HCT116 (cell line): ENCODE results near the gene GGT6. TPM values are rescaled to one million over a fixed set of nuclear protein-coding genes. Genes with fewer than 3 reads are reported as not detected.

ENCODE experiments used
- ATAC-seq: fragments of 200-7000 bp; cut with Tn5 transposase; 2 replicates; pipeline ENCODE4 v1.9.1; 2020; ENCODE audit warnings: mild to moderate bottlenecking, moderate library complexity
- BruUV-seq: library from RNA; stranded (reverse); fragments of 400-500 nt; replicated peaks from 2 replicates; lab custom pipeline; 2021; lab: Mats Ljungman, UMichigan
- CTCF ChIA-PET: fragments of 300-600 bp; sonication (Branson Sonifier 250); formaldehyde crosslinking; loops from one replicate; lab custom pipeline; 2021; ENCODE audit warnings: antibody characterized with exemption; lab: Charles Lee
- POLR2A ChIA-PET: fragments of 300-600, 350-600 bp; sonication (Branson Sonifier 250); formaldehyde crosslinking; loops from one replicate; lab custom pipeline; 2021; ENCODE audit warnings: antibody characterized with exemption; lab: Charles Lee
- RAD21 ChIA-PET, 2 experiments: fragments of 300-600 bp; sonication (Branson Sonifier 250); formaldehyde crosslinking; loops; one replicate each; lab custom pipeline; 2023; ENCODE audit warnings: low total read pairs in 2 of 2; ENCODE audit not compliant: uncharacterized antibody in 2 of 2, unreplicated experiment in 2 of 2, low non-redundant PET in 1 of 2; lab: Charles Lee
- DNase-seq: peaks from one replicate; pipeline ENCODE4 v3.0.0-alpha.2; 2010; ENCODE audit warnings: low read depth, low spot score
- H2AFZ ChIP-seq: fragments of 200-600 bp; shearing (Covaris generic), sonication (generic); 2 replicates; pipeline ENCODE4 v1.6.1; 2017; ENCODE audit warnings: low read depth, mixed run types, mixed read lengths, antibody characterized with exemption, low read length; ENCODE audit not compliant: poor library complexity, severe bottlenecking
- H3K27ac ChIP-seq: 2 replicates; pipeline ENCODE4 v1.5.1; 2012; ENCODE audit warnings: low read depth, low read length
- H3K27me3 ChIP-seq: fragments of 200-600 bp; sonication (generic); 2 replicates; pipeline ENCODE4 v1.6.1; 2016; ENCODE audit warnings: mixed run types, low read length, mixed read lengths; ENCODE audit not compliant: insufficient read depth
- H3K36me3 ChIP-seq, 2 experiments: fragments of 200-500 bp in 1 of 2; fragments of 200-600 bp in 1 of 2; sonication (Bioruptor generic) in 1 of 2; sonication (generic) in 1 of 2; 2 replicates each; pipeline versions ENCODE4 v1.5.1 to v1.6.1; 2014 to 2016; ENCODE audit warnings: low read length in 2 of 2, inconsistent platforms in 1 of 2, mixed read lengths in 1 of 2, mixed run types in 1 of 2; ENCODE audit not compliant: insufficient read depth in 2 of 2, control insufficient read depth in 1 of 2
- H3K4me1 ChIP-seq, 2 experiments: fragments of 200-600 bp in 1 of 2; sonication (generic) in 1 of 2; 2 replicates each; pipeline versions ENCODE4 v1.5.1 to v1.6.1; 2012 to 2017; ENCODE audit warnings: low read length in 2 of 2, inconsistent platforms in 1 of 2, mild to moderate bottlenecking in 1 of 2, mixed read lengths in 1 of 2, mixed run types in 1 of 2, moderate library complexity in 1 of 2; ENCODE audit not compliant: insufficient read depth in 2 of 2, control insufficient read depth in 1 of 2
- H3K4me2 ChIP-seq: fragments of 200-600 bp; sonication (generic); 2 replicates; pipeline ENCODE4 v1.6.1; 2017; ENCODE audit warnings: mixed run types, low read length, mixed read lengths
- H3K4me3 ChIP-seq, 2 experiments: fragments of 200-600 bp in 1 of 2; sonication (generic) in 1 of 2; replicated peaks in 1 of 2; 2 replicates each; pipeline ENCODE4 v1.5.1; 2011 to 2016; ENCODE audit warnings: low read length in 2 of 2, control low read depth in 1 of 2, low read depth in 1 of 2, mild to moderate bottlenecking in 1 of 2, mixed read lengths in 1 of 2, mixed run types in 1 of 2
- H3K79me2 ChIP-seq: fragments of 200-600 bp; sonication (generic); 2 replicates; pipeline ENCODE4 v1.6.1; 2017; ENCODE audit warnings: mild to moderate bottlenecking, mixed run types, low read length, moderate library complexity, mixed read lengths; ENCODE audit not compliant: insufficient read depth
- H3K9ac ChIP-seq: fragments of 200-600 bp; sonication (generic); 2 replicates; pipeline ENCODE4 v1.6.1; 2016; ENCODE audit warnings: low read length, mixed read lengths
- H3K9me2 ChIP-seq: fragments of 200-600 bp; sonication (generic), shearing (Covaris generic); 2 replicates; pipeline ENCODE4 v1.6.1; 2017; ENCODE audit warnings: mixed run types, mild to moderate bottlenecking, moderate library complexity; ENCODE audit not compliant: insufficient read depth
- H3K9me3 ChIP-seq, 2 experiments: fragments of 200-500 bp in 1 of 2; fragments of 200-600 bp in 1 of 2; sonication (Bioruptor generic) in 1 of 2; sonication (generic) in 1 of 2; 2 replicates each; pipeline ENCODE4 v1.6.1; 2014 to 2017; ENCODE audit warnings: low read length in 2 of 2, mixed read lengths in 2 of 2, inconsistent platforms in 1 of 2, low read depth in 1 of 2, mild to moderate bottlenecking in 1 of 2, mixed run types in 1 of 2, moderate library complexity in 1 of 2; ENCODE audit not compliant: control insufficient read depth in 1 of 2, insufficient read depth in 1 of 2
- H4K20me1 ChIP-seq: fragments of 200-600 bp; sonication (generic), shearing (Covaris generic); 2 replicates; pipeline ENCODE4 v1.6.1; 2017; ENCODE audit warnings: mixed run types, mild to moderate bottlenecking, moderate library complexity; ENCODE audit not compliant: insufficient read depth
- JUND ChIP-seq: IDR thresholded peaks from 2 replicates; pipeline ENCODE4 v1.6.1; 2012
- POLR2AphosphoS5 ChIP-seq: IDR thresholded peaks from 2 replicates; pipeline ENCODE4 v1.6.1; 2011; ENCODE audit warnings: mild to moderate bottlenecking, low read depth, low read length, moderate library complexity
- SP1 ChIP-seq: IDR thresholded peaks from 2 replicates; pipeline ENCODE4 v1.6.1; 2012; ENCODE audit warnings: low read depth
- YY1 ChIP-seq: IDR thresholded peaks from 2 replicates; pipeline ENCODE4 v1.6.1; 2011; ENCODE audit warnings: low read length, low read depth, moderate library complexity, mild to moderate bottlenecking; ENCODE audit not compliant: insufficient replicate concordance; ENCODE audit errors: extremely low read depth
- ZBTB33 ChIP-seq: IDR thresholded peaks from 2 replicates; pipeline ENCODE4 v1.6.1; 2011; ENCODE audit warnings: mild to moderate bottlenecking, low read length, moderate library complexity; ENCODE audit not compliant: insufficient replicate concordance; ENCODE audit errors: extremely low read depth
- ZNF274 ChIP-seq: fragments of 200-500 bp; sonication (Bioruptor generic); IDR thresholded peaks from 2 replicates; pipeline ENCODE4 v1.6.1; 2014; ENCODE audit warnings: mild to moderate bottlenecking, low read depth, low read length, inconsistent platforms
- intact Hi-C: fragments of 100-400 bp; cut with micrococcal nuclease; formaldehyde crosslinking; loops from 2 replicates; pipeline ENCODE4 v1.10.0; 2022
- total RNA-seq: library from RNA; stranded (reverse); gene quantifications from one replicate; pipeline ENCODE4 v1.2.1, GENCODE V29; 2021; ENCODE audit not compliant: unreplicated experiment

GGT6 gene
- total RNA-seq, 1 experiment from 2014 or later, result 0.10 TPM

- DNase-seq, result no peak
- Histone ChIP-seq H3K79me2 (no peaks in the 10 kb centered on the region), H3K36me3 (no peaks in the 10 kb centered on the region), H4K20me1 (no peaks in the 10 kb centered on the region), H2AFZ (no peak overlapping the region), H3K27ac (no peak overlapping the region), H3K4me3 (no peak overlapping the region), H3K27me3 (no peaks in the 10 kb centered on the region), H3K9me2 (no peaks in the 10 kb centered on the region), H3K4me1 (peaks cover 13 to 19% of the 10 kb centered on the region in 2 experiments), H3K4me2 (no peak overlapping the region), H3K9me3 (no peaks in the 10 kb centered on the region), H3K9ac (no peak overlapping the region)
- ChIA-PET CTCF (no interaction called here), RAD21 (interaction anchor here in 1 of 2 experiments (0.7 kb wide), 1 partner anchor 10 kb away, joined by 3 read pairs; no protein-coding TSS in a partner anchor), POLR2A (no interaction called here)
- TF ChIP-seq SP1, result no peak
- TF ChIP-seq YY1, result no peak
- no TSS peak for BruUV-seq
- ATAC-seq, result no peak
- intact Hi-C loops, result no loop called here
Measured at GRCh38 chr17:4519361-4519788, 41.0 kb downstream of the GGT6 start.

GRCh38 chr17:4518901-4519300 is 41.5 kb downstream of the GGT6 start:
- Histone ChIP-seq H3K4me2 (no peak overlapping the region), H3K9ac (no peak overlapping the region), H3K4me1 (peaks cover 18 to 24% of the 10 kb centered on the region in 2 experiments), H3K9me3 (no peaks in the 10 kb centered on the region), H3K36me3 (no peaks in the 10 kb centered on the region), H4K20me1 (no peaks in the 10 kb centered on the region), H2AFZ (no peak overlapping the region), H3K27me3 (no peaks in the 10 kb centered on the region), H3K4me3 (no peak overlapping the region), H3K27ac (no peak overlapping the region), H3K79me2 (no peaks in the 10 kb centered on the region), H3K9me2 (no peaks in the 10 kb centered on the region)
- TF ChIP-seq ZNF274, result no peak
- no peak for TF ChIP-seq ZBTB33
- no peak for TF ChIP-seq JUND
- TF ChIP-seq POLR2AphosphoS5, result no peak
- BruUV-seq, result no TSS peak
- CTCF ChIA-PET, result no interaction called here
- ATAC-seq, result no peak
- RAD21 ChIA-PET, result no interaction called here
- intact Hi-C loops, result no loop called here
- no peak for DNase-seq
- POLR2A ChIA-PET, result no interaction called here
